ENCODE data around the gene RAB26. TPM values are rescaled to one million over a fixed set of nuclear protein-coding genes. Genes with fewer than 3 reads are reported as not detected.

The RAB26 gene
- total and polyA plus RNA-seq, 2 experiments from 2014 or later = 4.1 to 8.7 TPM

- peak in 1 of 2 experiments; percentile 11; a peak in 1 of 4 replicates for TF ChIP-seq CTCF (conservative IDR thresholded peaks at IDR 0.05; ENCODE audit: low read depth in 2 of 2)
- no peak for TF ChIP-seq REST (IDR thresholded peaks at IDR 0.05; ENCODE audit: unreplicated experiment)
- TF ChIP-seq EZH2 (IDR thresholded peaks at IDR 0.05; ENCODE audit: low read depth, unreplicated experiment) = no peak
- TF ChIP-seq ETS1 (IDR thresholded peaks at IDR 0.05) = no peak
- no peak for TF ChIP-seq STAT1 (IDR thresholded peaks at IDR 0.05; ENCODE audit: unreplicated experiment)
These were observed 4.5 kb downstream of the RAB26 start (continued) for GRCh38 chr16:2152695-2153506.

- Histone ChIP-seq H3K4me1 (ENCODE audit: insufficient read depth) (peaks cover 42% of the 10 kb centered on the region), H3F3A (replicated peaks; ENCODE audit: low read depth) (peaks cover 52% of the 10 kb centered on the region), H3K27me3 (ENCODE audit: insufficient read depth) (no peaks in the 10 kb centered on the region), H3K79me2 (replicated peaks; ENCODE audit: insufficient read depth) (peaks cover 65% of the 10 kb centered on the region), H3K36me3 (ENCODE audit: insufficient read depth) (peaks cover 21% of the 10 kb centered on the region; the same call in 1 of the 2 replicates), H3K9me2 (ENCODE audit: insufficient read depth) (no peaks in the 10 kb centered on the region), H3K4me2 (peak overlapping the region; percentile 100), H3K4me3 (peak overlapping the region; percentile 79), H4K20me1 (replicated peaks; ENCODE audit: insufficient read depth) (peaks cover 37% of the 10 kb centered on the region), H3K27ac (ENCODE audit: low read depth) (peak overlapping the region; percentile 95), H2AFZ (no peak overlapping the region)
- peak overlapping the region; percentile 93 for H3K4me3 Mint-ChIP-seq
- peaks cover 50% of the 10 kb centered on the region for H3K36me3 Mint-ChIP-seq (ENCODE audit: low read depth)
- peaks cover 21% of the 10 kb centered on the region for H3K9me3 Mint-ChIP-seq
- DNase-seq (ENCODE audit: low spot score) (peak; percentile 1), ATAC-seq (no peak)
- peaks cover 57% of the 10 kb centered on the region for H3K4me1 Mint-ChIP-seq
- peaks cover 67% of the 10 kb centered on the region for H3K27me3 Mint-ChIP-seq (ENCODE audit: insufficient read depth, low read depth, poor library complexity)
- H3K27ac Mint-ChIP-seq = peak overlapping the region; percentile 98
- TF ChIP-seq ZNF331 (CRISPR knock-in tag; IDR thresholded peaks at IDR 0.05; ENCODE audit: low read depth) = no peak
- no peak for TF ChIP-seq ZNF462 (CRISPR knock-in tag; IDR thresholded peaks at IDR 0.05)
- TF ChIP-seq NANOG (IDR thresholded peaks at IDR 0.05; ENCODE audit: borderline replicate concordance) = no peak
These were observed 6.2 kb downstream of the RAB26 start for GRCh38 chr16:2154533-2155090.

Measured in GM23338 (cell line).